Activated CD8-positive, alpha-beta T cell treated with anti-CD3 and anti-CD28 coated beads, Interleukin-2, amount 10 ng/mL, durations not matched to agents 7 days and 5 days (primary cell): Measurements from ENCODE around the gene SERTAD4. TPM values are rescaled to one million over a fixed set of nuclear protein-coding genes. Genes with fewer than 3 reads are reported as not detected.

Source experiments
- ATAC-seq: fragments of 150-1000 bp; cut with Tn5 transposase; one replicate; pipeline ENCODE4 v1.10.0; 2021; ENCODE audit warnings: moderate library complexity
- CTCF ChIA-PET: fragments of 350-600 bp; sonication (Branson Sonifier 250); formaldehyde crosslinking; loops from one replicate; lab custom pipeline; 2021; ENCODE audit warnings: antibody characterized with exemption; lab: Charles Lee
- POLR2A ChIA-PET: fragments of 350-600 bp; sonication (Branson Sonifier 250); formaldehyde crosslinking; loops from one replicate; lab custom pipeline; 2021; ENCODE audit warnings: antibody characterized with exemption; lab: Charles Lee
- DNase-seq: peaks from one replicate; pipeline ENCODE4 v3.0.0-alpha.2; 2020
- H3K27ac Mint-ChIP-seq: one replicate; pipeline ENCODE4 v1.8.0; 2021; ENCODE audit warnings: mild to moderate bottlenecking, mixed read lengths
- H3K27me3 Mint-ChIP-seq: one replicate; pipeline ENCODE4 v1.8.0; 2021; ENCODE audit warnings: low read depth, mixed read lengths
- H3K36me3 Mint-ChIP-seq: one replicate; pipeline ENCODE4 v1.8.0; 2021; ENCODE audit warnings: low read depth, mixed read lengths
- H3K4me1 Mint-ChIP-seq: one replicate; pipeline ENCODE4 v1.8.0; 2021; ENCODE audit warnings: low read depth, mixed read lengths
- H3K4me3 Mint-ChIP-seq: one replicate; pipeline ENCODE4 v1.8.0; 2021; ENCODE audit warnings: mild to moderate bottlenecking, mixed read lengths
- H3K9me3 Mint-ChIP-seq: one replicate; pipeline ENCODE4 v1.8.0; 2022; ENCODE audit warnings: mixed read lengths; ENCODE audit not compliant: insufficient read depth
- total RNA-seq, 2 experiments: library from RNA; stranded (reverse); gene quantifications; one replicate each; pipeline ENCODE4 v1.2.3, GENCODE V29; 2021

Gene SERTAD4
- total RNA-seq, 2 experiments from 2014 or later: not detected

GRCh38 chr1:210214573-210215409 is 17.8 kb upstream of the SERTAD4 start:
- no peaks in the 10 kb centered on the region for H3K4me1 Mint-ChIP-seq
- ChIA-PET POLR2A (no interaction called here), CTCF (interaction anchor here (0.6 kb wide), 1 partner anchor 355 kb away, joined by 3 read pairs; no protein-coding TSS in a partner anchor)
- ATAC-seq (no peak), DNase-seq (no peak)
- H3K4me3 Mint-ChIP-seq: no peak overlapping the region
- no peak overlapping the region for H3K27ac Mint-ChIP-seq
- peaks cover 8% of the 10 kb centered on the region for H3K27me3 Mint-ChIP-seq
- H3K9me3 Mint-ChIP-seq: no peaks in the 10 kb centered on the region
- no peaks in the 10 kb centered on the region for H3K36me3 Mint-ChIP-seq

- Mint-ChIP-seq H3K27ac (no peak overlapping the region), H3K27me3 (peaks cover 10% of the 10 kb centered on the region), H3K4me1 (no peaks in the 10 kb centered on the region), H3K36me3 (no peaks in the 10 kb centered on the region), H3K4me3 (no peak overlapping the region), H3K9me3 (no peaks in the 10 kb centered on the region)
- POLR2A ChIA-PET: no interaction called here
- DNase-seq: no peak
- CTCF ChIA-PET: no interaction called here
- ATAC-seq: no peak
Measured at GRCh38 chr1:210217482-210217881, 15.1 kb upstream of the SERTAD4 start.

- ChIA-PET POLR2A (no interaction called here), CTCF (no interaction called here)
- Mint-ChIP-seq H3K4me3 (no peak overlapping the region), H3K27ac (no peak overlapping the region), H3K9me3 (no peaks in the 10 kb centered on the region), H3K27me3 (peaks cover 16% of the 10 kb centered on the region), H3K36me3 (no peaks in the 10 kb centered on the region), H3K4me1 (no peaks in the 10 kb centered on the region)
- ATAC-seq: no peak
- DNase-seq: no peak
Measured at GRCh38 chr1:210218047-210218446, 14.5 kb upstream of the SERTAD4 start.

- ChIA-PET POLR2A (interaction anchor here (0.6 kb wide), 1 partner anchor 226 kb away, joined by 4 read pairs; no protein-coding TSS in a partner anchor), CTCF (no interaction called here)
Measured at GRCh38 chr1:210222340-210223006, 10.1 kb upstream of the SERTAD4 start.

GRCh38 chr1:210223226-210223904 is 9.2 kb upstream of the SERTAD4 start:
- no peak for ATAC-seq
- POLR2A ChIA-PET: no interaction called here
- H3K4me3 Mint-ChIP-seq: no peak overlapping the region
- no peak overlapping the region for H3K27ac Mint-ChIP-seq
- DNase-seq: no peak
- H3K9me3 Mint-ChIP-seq: no peaks in the 10 kb centered on the region
- H3K36me3 Mint-ChIP-seq: no peaks in the 10 kb centered on the region
- H3K27me3 Mint-ChIP-seq: peaks cover 19% of the 10 kb centered on the region
- CTCF ChIA-PET: no interaction called here
- H3K4me1 Mint-ChIP-seq: no peaks in the 10 kb centered on the region

More at GRCh38 chr1:210222340-210223006, 10.1 kb upstream of the SERTAD4 start:
- Mint-ChIP-seq H3K27me3 (peaks cover 19% of the 10 kb centered on the region), H3K4me1 (no peaks in the 10 kb centered on the region), H3K27ac (no peak overlapping the region), H3K9me3 (no peaks in the 10 kb centered on the region), H3K4me3 (no peak overlapping the region), H3K36me3 (no peaks in the 10 kb centered on the region)
- no peak for ATAC-seq
- DNase-seq: no peak

GRCh38 chr1:210228158-210228557 is 4.4 kb upstream of the SERTAD4 start:
- Mint-ChIP-seq H3K4me3 (no peak overlapping the region), H3K4me1 (peaks cover 1% of the 10 kb centered on the region), H3K27me3 (peaks cover 29% of the 10 kb centered on the region), H3K36me3 (no peaks in the 10 kb centered on the region), H3K9me3 (no peaks in the 10 kb centered on the region), H3K27ac (no peak overlapping the region)
- DNase-seq (no peak), ATAC-seq (no peak)
- POLR2A ChIA-PET: no interaction called here
- CTCF ChIA-PET: interaction anchor here (0.6 kb wide), 1 partner anchor 12 kb away, joined by 3 read pairs; no protein-coding TSS in a partner anchor

- Mint-ChIP-seq H3K27me3 (peaks cover 33% of the 10 kb centered on the region), H3K9me3 (no peaks in the 10 kb centered on the region), H3K4me3 (no peak overlapping the region), H3K27ac (no peak overlapping the region), H3K36me3 (no peaks in the 10 kb centered on the region), H3K4me1 (peaks cover 7% of the 10 kb centered on the region)
- ATAC-seq (no peak), DNase-seq (no peak)
- POLR2A ChIA-PET: interaction anchor here (0.6 kb wide), 1 partner anchor 581 kb away, joined by 3 read pairs; no protein-coding TSS in a partner anchor
- CTCF ChIA-PET: interaction anchor here (0.8 kb wide), 1 partner anchor 14 kb away, joined by 3 read pairs; no protein-coding TSS in a partner anchor
Measured at GRCh38 chr1:210230149-210230695, 2.4 kb upstream of the SERTAD4 start.

- ATAC-seq: no peak
- H3K27ac Mint-ChIP-seq: no peak overlapping the region
- peak overlapping the region; percentile 29 for H3K4me3 Mint-ChIP-seq
- POLR2A ChIA-PET: no interaction called here
- H3K36me3 Mint-ChIP-seq: no peaks in the 10 kb centered on the region
- no peak for DNase-seq
- H3K9me3 Mint-ChIP-seq: no peaks in the 10 kb centered on the region
- CTCF ChIA-PET: no interaction called here
- H3K27me3 Mint-ChIP-seq: peaks cover 44% of the 10 kb centered on the region
- H3K4me1 Mint-ChIP-seq: peaks cover 7% of the 10 kb centered on the region
Measured at GRCh38 chr1:210231846-210232510, 618 bp upstream of the SERTAD4 start.

GRCh38 chr1:210233216-210233494 is 559 bp downstream of the SERTAD4 start:
- ChIA-PET POLR2A (no interaction called here), CTCF (interaction anchor here (0.6 kb wide), 1 partner anchor 405 kb away, joined by 3 read pairs; the partner anchor contains the start of gene UTP25)
- Mint-ChIP-seq H3K36me3 (no peaks in the 10 kb centered on the region), H3K27ac (no peak overlapping the region), H3K9me3 (no peaks in the 10 kb centered on the region), H3K4me1 (peaks cover 7% of the 10 kb centered on the region), H3K4me3 (peak overlapping the region; percentile 17), H3K27me3 (peaks cover 56% of the 10 kb centered on the region)
- ATAC-seq: peak; percentile 60
- no peak for DNase-seq

- peak overlapping the region; percentile 36 for H3K4me3 Mint-ChIP-seq
- H3K4me1 Mint-ChIP-seq: peaks cover 7% of the 10 kb centered on the region
- ChIA-PET POLR2A (interaction anchor here (1.0 kb wide), 1 partner anchor 166 kb away, joined by 3 read pairs; no protein-coding TSS in a partner anchor), CTCF (interaction anchor here (0.5 to 1.2 kb wide), 3 partner anchors 91 to 405 kb away, joined by 3 read pairs; partner anchors contain the start of gene UTP25)
- H3K27me3 Mint-ChIP-seq: peaks cover 58% of the 10 kb centered on the region
- peak; percentile 31 for DNase-seq
- H3K9me3 Mint-ChIP-seq: no peaks in the 10 kb centered on the region
- H3K36me3 Mint-ChIP-seq: no peaks in the 10 kb centered on the region
- no peak overlapping the region for H3K27ac Mint-ChIP-seq
- peak; percentile 57 for ATAC-seq
Measured at GRCh38 chr1:210233495-210234328, 1.1 kb downstream of the SERTAD4 start.
